ENCODE data around the gene LPIN1. TPM values are rescaled to one million over a fixed set of nuclear protein-coding genes. Genes with fewer than 3 reads are reported as not detected.
A peak's percentile ranks its signal among the peaks of the same experiment; 100 is the strongest.

LPIN1 gene
- total RNA-seq, 1 experiment from 2014 or later, result 13.9 TPM

DNA sequence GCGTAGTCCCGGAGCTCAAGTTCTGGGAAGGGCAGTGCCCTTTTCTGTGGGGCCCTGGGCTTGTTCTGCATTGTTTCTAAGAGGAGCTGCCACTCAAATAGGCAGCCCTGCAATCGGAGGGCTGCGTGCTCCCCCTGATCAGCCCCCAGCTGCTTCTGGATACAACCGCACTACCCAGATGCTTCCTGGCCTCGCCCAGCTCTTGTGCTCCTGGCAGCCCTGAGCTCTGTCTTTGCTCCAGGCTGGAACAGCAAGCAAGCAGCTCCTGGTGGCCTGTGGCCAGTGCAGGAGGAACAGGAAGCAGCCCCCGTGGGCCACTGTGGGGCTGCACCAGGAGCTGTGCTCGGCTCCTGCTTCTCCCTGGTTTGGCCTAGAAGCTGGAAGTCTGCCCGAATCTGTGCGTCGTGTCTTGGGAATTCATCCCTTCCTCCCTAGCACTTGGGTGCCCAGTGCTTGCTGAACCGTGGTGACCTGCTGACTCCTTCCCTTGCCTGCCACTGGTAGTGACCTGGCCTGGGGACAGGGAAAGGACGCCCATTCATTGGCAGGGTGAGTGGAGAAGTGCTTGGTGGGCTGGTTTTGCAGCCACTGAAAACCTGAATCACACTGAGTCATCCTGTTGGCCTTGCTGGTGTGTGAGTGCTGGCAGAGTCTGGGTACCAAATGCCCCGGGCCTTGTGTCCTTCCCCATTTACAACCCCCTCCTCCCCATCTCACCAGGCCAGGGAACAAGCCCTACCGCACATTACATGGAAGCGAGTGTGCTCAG is 49.1 kb upstream of the LPIN1 start:
- H3K36me3 Mint-ChIP-seq, result no peaks in the 10 kb centered on the region
- CTCF ChIA-PET, result interaction anchor here (1.1 to 2.8 kb wide), 5 partner anchors 10 to 87 kb away, joined by 3 to 20 read pairs (median 10); no protein-coding TSS in a partner anchor
- no peaks in the 10 kb centered on the region for H3K9me3 Mint-ChIP-seq
- H3K4me3 Mint-ChIP-seq, result no peak overlapping the region
- ATAC-seq (peak; percentile 13; the same call in 1 of the 2 replicates), DNase-seq (ENCODE audit: low spot score) (no peak)
- H3K27ac Mint-ChIP-seq, result no peak overlapping the region
- no peaks in the 10 kb centered on the region for H3K27me3 Mint-ChIP-seq (ENCODE audit: low read depth)
- TF ChIP-seq NR1H2 (CRISPR knock-in tag; IDR thresholded peaks at IDR 0.05), result no peak
- TF ChIP-seq, protein P1, sequence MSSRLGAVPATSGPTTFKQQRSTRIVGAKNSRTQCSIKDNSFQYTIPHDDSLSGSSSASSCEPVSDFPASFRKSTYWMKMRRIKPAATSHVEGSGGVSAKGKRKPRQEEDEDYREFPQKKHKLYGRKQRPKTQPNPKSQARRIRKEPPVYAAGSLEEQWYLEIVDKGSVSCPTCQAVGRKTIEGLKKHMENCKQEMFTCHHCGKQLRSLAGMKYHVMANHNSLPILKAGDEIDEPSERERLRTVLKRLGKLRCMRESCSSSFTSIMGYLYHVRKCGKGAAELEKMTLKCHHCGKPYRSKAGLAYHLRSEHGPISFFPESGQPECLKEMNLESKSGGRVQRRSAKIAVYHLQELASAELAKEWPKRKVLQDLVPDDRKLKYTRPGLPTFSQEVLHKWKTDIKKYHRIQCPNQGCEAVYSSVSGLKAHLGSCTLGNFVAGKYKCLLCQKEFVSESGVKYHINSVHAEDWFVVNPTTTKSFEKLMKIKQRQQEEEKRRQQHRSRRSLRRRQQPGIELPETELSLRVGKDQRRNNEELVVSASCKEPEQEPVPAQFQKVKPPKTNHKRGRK (CRISPR knock-in tag; IDR thresholded peaks at IDR 0.05; ENCODE audit: borderline replicate concordance), result no peak
- TF ChIP-seq, protein P2, sequence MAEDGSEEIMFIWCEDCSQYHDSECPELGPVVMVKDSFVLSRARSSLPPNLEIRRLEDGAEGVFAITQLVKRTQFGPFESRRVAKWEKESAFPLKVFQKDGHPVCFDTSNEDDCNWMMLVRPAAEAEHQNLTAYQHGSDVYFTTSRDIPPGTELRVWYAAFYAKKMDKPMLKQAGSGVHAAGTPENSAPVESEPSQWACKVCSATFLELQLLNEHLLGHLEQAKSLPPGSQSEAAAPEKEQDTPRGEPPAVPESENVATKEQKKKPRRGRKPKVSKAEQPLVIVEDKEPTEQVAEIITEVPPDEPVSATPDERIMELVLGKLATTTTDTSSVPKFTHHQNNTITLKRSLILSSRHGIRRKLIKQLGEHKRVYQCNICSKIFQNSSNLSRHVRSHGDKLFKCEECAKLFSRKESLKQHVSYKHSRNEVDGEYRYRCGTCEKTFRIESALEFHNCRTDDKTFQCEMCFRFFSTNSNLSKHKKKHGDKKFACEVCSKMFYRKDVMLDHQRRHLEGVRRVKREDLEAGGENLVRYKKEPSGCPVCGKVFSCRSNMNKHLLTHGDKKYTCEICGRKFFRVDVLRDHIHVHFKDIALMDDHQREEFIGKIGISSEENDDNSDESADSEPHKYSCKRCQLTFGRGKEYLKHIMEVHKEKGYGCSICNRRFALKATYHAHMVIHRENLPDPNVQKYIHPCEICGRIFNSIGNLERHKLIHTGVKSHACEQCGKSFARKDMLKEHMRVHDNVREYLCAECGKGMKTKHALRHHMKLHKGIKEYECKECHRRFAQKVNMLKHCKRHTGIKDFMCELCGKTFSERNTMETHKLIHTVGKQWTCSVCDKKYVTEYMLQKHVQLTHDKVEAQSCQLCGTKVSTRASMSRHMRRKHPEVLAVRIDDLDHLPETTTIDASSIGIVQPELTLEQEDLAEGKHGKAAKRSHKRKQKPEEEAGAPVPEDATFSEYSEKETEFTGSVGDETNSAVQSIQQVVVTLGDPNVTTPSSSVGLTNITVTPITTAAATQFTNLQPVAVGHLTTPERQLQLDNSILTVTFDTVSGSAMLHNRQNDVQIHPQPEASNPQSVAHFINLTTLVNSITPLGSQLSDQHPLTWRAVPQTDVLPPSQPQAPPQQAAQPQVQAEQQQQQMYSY (CRISPR knock-in tag; IDR thresholded peaks at IDR 0.05), result no peak
- no peak for TF ChIP-seq TP53 (CRISPR knock-in tag; IDR thresholded peaks at IDR 0.05)
- no peak for TF ChIP-seq FOXP1 (CRISPR knock-in tag; IDR thresholded peaks at IDR 0.05; ENCODE audit: borderline replicate concordance)
- TF ChIP-seq, protein P3, sequence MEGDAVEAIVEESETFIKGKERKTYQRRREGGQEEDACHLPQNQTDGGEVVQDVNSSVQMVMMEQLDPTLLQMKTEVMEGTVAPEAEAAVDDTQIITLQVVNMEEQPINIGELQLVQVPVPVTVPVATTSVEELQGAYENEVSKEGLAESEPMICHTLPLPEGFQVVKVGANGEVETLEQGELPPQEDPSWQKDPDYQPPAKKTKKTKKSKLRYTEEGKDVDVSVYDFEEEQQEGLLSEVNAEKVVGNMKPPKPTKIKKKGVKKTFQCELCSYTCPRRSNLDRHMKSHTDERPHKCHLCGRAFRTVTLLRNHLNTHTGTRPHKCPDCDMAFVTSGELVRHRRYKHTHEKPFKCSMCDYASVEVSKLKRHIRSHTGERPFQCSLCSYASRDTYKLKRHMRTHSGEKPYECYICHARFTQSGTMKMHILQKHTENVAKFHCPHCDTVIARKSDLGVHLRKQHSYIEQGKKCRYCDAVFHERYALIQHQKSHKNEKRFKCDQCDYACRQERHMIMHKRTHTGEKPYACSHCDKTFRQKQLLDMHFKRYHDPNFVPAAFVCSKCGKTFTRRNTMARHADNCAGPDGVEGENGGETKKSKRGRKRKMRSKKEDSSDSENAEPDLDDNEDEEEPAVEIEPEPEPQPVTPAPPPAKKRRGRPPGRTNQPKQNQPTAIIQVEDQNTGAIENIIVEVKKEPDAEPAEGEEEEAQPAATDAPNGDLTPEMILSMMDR (IDR thresholded peaks at IDR 0.05), result no peak
- TF ChIP-seq, protein P4, sequence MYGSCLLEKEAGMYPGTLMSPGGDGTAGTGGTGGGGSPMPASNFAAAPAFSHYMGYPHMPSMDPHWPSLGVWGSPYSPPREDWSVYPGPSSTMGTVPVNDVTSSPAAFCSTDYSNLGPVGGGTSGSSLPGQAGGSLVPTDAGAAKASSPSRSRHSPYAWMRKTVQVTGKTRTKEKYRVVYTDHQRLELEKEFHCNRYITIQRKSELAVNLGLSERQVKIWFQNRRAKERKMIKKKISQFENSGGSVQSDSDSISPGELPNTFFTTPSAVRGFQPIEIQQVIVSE (CRISPR knock-in tag; IDR thresholded peaks at IDR 0.05; ENCODE audit: borderline replicate concordance), result no peak
- no peak for TF ChIP-seq OVOL2 (CRISPR knock-in tag; IDR thresholded peaks at IDR 0.05; ENCODE audit: borderline replicate concordance)
- no peak for TF ChIP-seq ZNF138 (CRISPR knock-in tag; conservative IDR thresholded peaks at IDR 0.05)
- TF ChIP-seq NFYB (CRISPR knock-in tag; conservative IDR thresholded peaks at IDR 0.05; ENCODE audit: low read depth), result no peak
- TF ChIP-seq CREB1 (CRISPR knock-in tag; IDR thresholded peaks at IDR 0.05), result no peak
- TF ChIP-seq, protein P5, sequence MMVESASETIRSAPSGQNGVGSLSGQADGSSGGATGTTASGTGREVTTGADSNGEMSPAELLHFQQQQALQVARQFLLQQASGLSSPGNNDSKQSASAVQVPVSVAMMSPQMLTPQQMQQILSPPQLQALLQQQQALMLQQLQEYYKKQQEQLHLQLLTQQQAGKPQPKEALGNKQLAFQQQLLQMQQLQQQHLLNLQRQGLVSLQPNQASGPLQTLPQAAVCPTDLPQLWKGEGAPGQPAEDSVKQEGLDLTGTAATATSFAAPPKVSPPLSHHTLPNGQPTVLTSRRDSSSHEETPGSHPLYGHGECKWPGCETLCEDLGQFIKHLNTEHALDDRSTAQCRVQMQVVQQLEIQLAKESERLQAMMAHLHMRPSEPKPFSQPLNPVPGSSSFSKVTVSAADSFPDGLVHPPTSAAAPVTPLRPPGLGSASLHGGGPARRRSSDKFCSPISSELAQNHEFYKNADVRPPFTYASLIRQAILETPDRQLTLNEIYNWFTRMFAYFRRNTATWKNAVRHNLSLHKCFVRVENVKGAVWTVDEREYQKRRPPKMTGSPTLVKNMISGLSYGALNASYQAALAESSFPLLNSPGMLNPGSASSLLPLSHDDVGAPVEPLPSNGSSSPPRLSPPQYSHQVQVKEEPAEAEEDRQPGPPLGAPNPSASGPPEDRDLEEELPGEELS (CRISPR knock-in tag; IDR thresholded peaks at IDR 0.05), result no peak
- H3K4me1 Mint-ChIP-seq, result no peaks in the 10 kb centered on the region
- POLR2A ChIA-PET, result no interaction called here
